ENCODE results near the gene IGFBPL1.
A peak's percentile ranks its signal among the peaks of the same experiment; 100 is the strongest.
"Not testable (repeated sequence)": the region's sequence is repeated elsewhere in the genome, so short reads cannot be mapped to it uniquely, and the experiment has no call there.

Gene IGFBPL1, protein sequence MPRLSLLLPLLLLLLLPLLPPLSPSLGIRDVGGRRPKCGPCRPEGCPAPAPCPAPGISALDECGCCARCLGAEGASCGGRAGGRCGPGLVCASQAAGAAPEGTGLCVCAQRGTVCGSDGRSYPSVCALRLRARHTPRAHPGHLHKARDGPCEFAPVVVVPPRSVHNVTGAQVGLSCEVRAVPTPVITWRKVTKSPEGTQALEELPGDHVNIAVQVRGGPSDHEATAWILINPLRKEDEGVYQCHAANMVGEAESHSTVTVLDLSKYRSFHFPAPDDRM

DNA sequence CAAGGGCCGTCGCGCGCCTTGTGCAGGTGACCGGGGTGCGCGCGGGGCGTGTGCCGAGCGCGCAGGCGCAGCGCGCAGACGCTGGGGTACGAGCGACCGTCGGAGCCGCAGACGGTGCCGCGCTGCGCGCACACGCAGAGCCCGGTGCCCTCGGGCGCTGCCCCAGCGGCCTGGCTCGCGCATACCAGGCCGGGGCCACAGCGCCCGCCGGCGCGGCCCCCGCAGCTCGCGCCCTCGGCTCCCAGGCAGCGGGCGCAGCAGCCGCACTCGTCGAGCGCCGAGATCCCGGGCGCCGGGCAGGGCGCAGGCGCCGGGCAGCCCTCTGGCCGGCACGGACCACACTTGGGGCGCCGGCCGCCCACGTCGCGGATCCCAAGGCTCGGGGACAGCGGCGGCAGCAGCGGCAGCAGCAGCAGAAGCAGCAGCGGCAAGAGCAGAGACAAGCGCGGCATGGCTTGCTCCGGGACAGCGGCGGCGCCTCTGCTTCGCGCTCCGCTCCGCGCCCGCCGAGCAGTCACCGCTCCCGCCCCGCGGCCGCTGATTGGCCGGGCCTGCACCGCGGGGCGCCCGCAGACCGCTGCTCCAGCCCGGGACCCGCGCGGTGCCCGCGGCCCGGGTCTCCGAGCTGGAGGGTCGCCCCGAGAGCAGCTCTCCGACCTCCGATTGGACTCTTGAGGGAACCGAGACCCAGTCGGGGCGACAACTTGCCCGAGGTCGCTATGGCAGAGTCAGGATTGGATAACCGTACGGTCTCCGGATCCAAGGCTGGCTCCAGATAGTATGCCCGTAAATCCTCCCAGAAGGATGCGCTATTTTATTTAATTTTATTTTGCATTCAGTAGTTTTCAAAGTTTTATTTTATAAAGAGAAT, at the start of gene IGFBPL1:
Gene IGFBPL1 (minus strand): TSS at position 482 of the 871 bp plus-strand sequence. CDS start 30 bp downstream, at position 452.
- peak; percentile 52 for DNase-seq (ENCODE audit: low spot score)
- in situ Hi-C loops (cut with MboI; ENCODE audit: low sequenced_read_pairs, unreplicated experiment): loop anchor here (25.0 kb wide), 1 partner anchor 263 kb away; no protein-coding TSS in a partner anchor
- TF ChIP-seq, protein P1, sequence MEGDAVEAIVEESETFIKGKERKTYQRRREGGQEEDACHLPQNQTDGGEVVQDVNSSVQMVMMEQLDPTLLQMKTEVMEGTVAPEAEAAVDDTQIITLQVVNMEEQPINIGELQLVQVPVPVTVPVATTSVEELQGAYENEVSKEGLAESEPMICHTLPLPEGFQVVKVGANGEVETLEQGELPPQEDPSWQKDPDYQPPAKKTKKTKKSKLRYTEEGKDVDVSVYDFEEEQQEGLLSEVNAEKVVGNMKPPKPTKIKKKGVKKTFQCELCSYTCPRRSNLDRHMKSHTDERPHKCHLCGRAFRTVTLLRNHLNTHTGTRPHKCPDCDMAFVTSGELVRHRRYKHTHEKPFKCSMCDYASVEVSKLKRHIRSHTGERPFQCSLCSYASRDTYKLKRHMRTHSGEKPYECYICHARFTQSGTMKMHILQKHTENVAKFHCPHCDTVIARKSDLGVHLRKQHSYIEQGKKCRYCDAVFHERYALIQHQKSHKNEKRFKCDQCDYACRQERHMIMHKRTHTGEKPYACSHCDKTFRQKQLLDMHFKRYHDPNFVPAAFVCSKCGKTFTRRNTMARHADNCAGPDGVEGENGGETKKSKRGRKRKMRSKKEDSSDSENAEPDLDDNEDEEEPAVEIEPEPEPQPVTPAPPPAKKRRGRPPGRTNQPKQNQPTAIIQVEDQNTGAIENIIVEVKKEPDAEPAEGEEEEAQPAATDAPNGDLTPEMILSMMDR (IDR thresholded peaks at IDR 0.05; ENCODE audit: borderline replicate concordance, control extremely low read depth, extremely low read depth, insufficient read depth, missing control alignments): no peak

GRCh38 chr9:38472583-38473249, 48.5 kb upstream of the IGFBPL1 start:
- in situ Hi-C loops (cut with MboI; ENCODE audit: low sequenced_read_pairs, unreplicated experiment); DNase-seq (ENCODE audit: low spot score): not testable (repeated sequence)

DNA sequence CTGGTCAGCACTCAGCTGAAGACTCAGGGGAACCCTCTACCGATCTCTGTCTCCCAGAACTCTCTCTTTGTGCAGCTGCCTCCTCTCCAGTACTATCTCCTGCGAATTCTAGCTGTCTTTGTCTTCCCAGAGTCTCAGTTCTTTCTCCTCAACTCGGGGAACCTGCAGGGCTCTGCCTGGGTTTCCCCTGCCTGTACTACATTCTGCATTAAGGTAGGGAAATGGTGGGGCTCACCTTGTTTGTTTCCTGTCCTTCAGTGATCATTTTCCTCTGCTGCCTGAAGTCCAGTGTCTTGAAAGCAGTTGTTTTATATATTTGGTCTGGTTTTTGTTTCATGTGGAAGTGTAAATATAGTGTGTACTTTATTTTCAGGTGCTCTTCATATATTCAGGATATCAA, 43.1 kb upstream of the IGFBPL1 start:
- no peak for DNase-seq (ENCODE audit: low spot score)
- TF ChIP-seq, protein P1 (IDR thresholded peaks at IDR 0.05; ENCODE audit: borderline replicate concordance, control extremely low read depth, extremely low read depth, insufficient read depth, missing control alignments): no peak
- in situ Hi-C loops (cut with MboI; ENCODE audit: low sequenced_read_pairs, unreplicated experiment): no loop called here

GRCh38 chr9:38453835-38454234, 29.6 kb upstream of the IGFBPL1 start:
- in situ Hi-C loops (cut with MboI; ENCODE audit: low sequenced_read_pairs, unreplicated experiment): no loop called here
- TF ChIP-seq, protein P1 (IDR thresholded peaks at IDR 0.05; ENCODE audit: borderline replicate concordance, control extremely low read depth, extremely low read depth, insufficient read depth, missing control alignments): no peak
- DNase-seq (ENCODE audit: low spot score): no peak

DNA sequence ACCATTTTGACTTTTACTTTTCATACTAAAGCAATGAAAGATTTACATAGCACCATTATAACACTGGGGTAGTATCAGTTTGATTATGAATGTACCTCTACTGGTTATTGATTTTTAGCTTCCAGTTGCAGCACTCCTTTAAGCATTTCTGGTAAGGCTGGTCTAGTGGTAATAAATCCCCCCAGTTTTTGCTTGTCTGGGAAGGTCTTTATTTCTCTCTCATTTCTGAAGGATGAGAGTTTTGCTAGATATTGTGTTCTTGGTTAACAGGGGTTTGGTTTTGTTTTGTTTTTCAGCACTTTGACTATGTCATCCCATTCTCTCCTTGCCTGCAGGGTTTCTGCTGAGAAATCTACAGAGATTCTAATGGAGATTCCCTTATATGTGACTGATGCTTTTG, 26.9 kb upstream of the IGFBPL1 start:
- in situ Hi-C loops (cut with MboI; ENCODE audit: low sequenced_read_pairs, unreplicated experiment): no loop called here
- TF ChIP-seq, protein P1 (IDR thresholded peaks at IDR 0.05; ENCODE audit: borderline replicate concordance, control extremely low read depth, extremely low read depth, insufficient read depth, missing control alignments): no peak
- no peak for DNase-seq (ENCODE audit: low spot score)

- TF ChIP-seq, protein P1 (IDR thresholded peaks at IDR 0.05; ENCODE audit: borderline replicate concordance, control extremely low read depth, extremely low read depth, insufficient read depth, missing control alignments): no peak
- in situ Hi-C loops (cut with MboI; ENCODE audit: low sequenced_read_pairs, unreplicated experiment): loop anchor here (10.0 kb wide), 1 partner anchor 63 kb away; no protein-coding TSS in a partner anchor
- no peak for DNase-seq (ENCODE audit: low spot score)
Observed at GRCh38 chr9:38447703-38448102, 23.4 kb upstream of the IGFBPL1 start.

Data from GM13976 (cell line).